HG02943 (cell line): ENCODE measurements around the gene PRDM4.

Experiments used
- ATAC-seq: cut with Tn5 transposase; IDR thresholded peaks from one replicate; pipeline ENCODE4 v1.9.1; 2021; ENCODE audit warnings: mild to moderate bottlenecking, low read depth, moderate library complexity; ENCODE audit not compliant: unreplicated experiment

PRDM4 gene

GRCh38 chr12:107760809-107761501, at the start of gene PRDM4:
TSS of gene PRDM4 (minus strand) at chr12:107761137. CDS start at chr12:107760515, 622 bp downstream.
- peak; percentile 95 for ATAC-seq

GRCh38 chr12:107807471-107808150, 46.7 kb upstream of the PRDM4 start:
- ATAC-seq: no peak

GRCh38 chr12:107805488-107806180, 44.7 kb upstream of the PRDM4 start:
- no peak for ATAC-seq

- no peak for ATAC-seq
Observed at GRCh38 chr12:107803092-107803491, 42.2 kb upstream of the PRDM4 start.

GRCh38 chr12:107801150-107801549, 40.2 kb upstream of the PRDM4 start:
- no peak for ATAC-seq

GRCh38 chr12:107798580-107798979, 37.6 kb upstream of the PRDM4 start:
- no peak for ATAC-seq

GRCh38 chr12:107794451-107794850, 33.5 kb upstream of the PRDM4 start:
- no peak for ATAC-seq

GRCh38 chr12:107791465-107792089, 30.6 kb upstream of the PRDM4 start:
- ATAC-seq: no peak

- ATAC-seq: no peak
Observed at GRCh38 chr12:107788690-107789458, 27.9 kb upstream of the PRDM4 start.

- ATAC-seq: no peak
Observed at GRCh38 chr12:107788281-107788680, 27.3 kb upstream of the PRDM4 start.

GRCh38 chr12:107783406-107784376, 22.8 kb upstream of the PRDM4 start:
- ATAC-seq: no peak

GRCh38 chr12:107782067-107782466, 21.1 kb upstream of the PRDM4 start:
- no peak for ATAC-seq

GRCh38 chr12:107780298-107780697, 19.4 kb upstream of the PRDM4 start:
- no peak for ATAC-seq

- peak; percentile 58 for ATAC-seq
Observed at GRCh38 chr12:107779077-107779831, 18.3 kb upstream of the PRDM4 start.

- ATAC-seq: no peak
Observed at GRCh38 chr12:107778383-107779025, 17.6 kb upstream of the PRDM4 start.

GRCh38 chr12:107776171-107776570, 15.2 kb upstream of the PRDM4 start:
- ATAC-seq: no peak

GRCh38 chr12:107775093-107775721, 14.3 kb upstream of the PRDM4 start:
- ATAC-seq: no peak
